ENCODE results near the gene MAPK11.

- TF ChIP-seq CSDC2 (CRISPR knock-in tag; IDR thresholded peaks at IDR 0.05) (no peak), RARB (CRISPR knock-in tag; IDR thresholded peaks at IDR 0.05) (no peak), PATZ1 (CRISPR knock-in tag; IDR thresholded peaks at IDR 0.05; ENCODE audit: borderline replicate concordance) (no peak), TOX (CRISPR knock-in tag; IDR thresholded peaks at IDR 0.05; ENCODE audit: borderline replicate concordance) (no peak), ZFP30 (CRISPR knock-in tag; IDR thresholded peaks at IDR 0.05) (no peak), ZC3H10 (CRISPR knock-in tag; IDR thresholded peaks at IDR 0.05) (no peak), PPARA (CRISPR knock-in tag; IDR thresholded peaks at IDR 0.05; ENCODE audit: borderline replicate concordance) (no peak), ARNTL (CRISPR knock-in tag; IDR thresholded peaks at IDR 0.05; ENCODE audit: borderline replicate concordance, low read depth) (no peak), CREB5 (CRISPR knock-in tag; IDR thresholded peaks at IDR 0.05; ENCODE audit: low read depth) (no peak), ESRRG (CRISPR knock-in tag; IDR thresholded peaks at IDR 0.05) (no peak)
- TF ChIP-seq, protein P1, sequence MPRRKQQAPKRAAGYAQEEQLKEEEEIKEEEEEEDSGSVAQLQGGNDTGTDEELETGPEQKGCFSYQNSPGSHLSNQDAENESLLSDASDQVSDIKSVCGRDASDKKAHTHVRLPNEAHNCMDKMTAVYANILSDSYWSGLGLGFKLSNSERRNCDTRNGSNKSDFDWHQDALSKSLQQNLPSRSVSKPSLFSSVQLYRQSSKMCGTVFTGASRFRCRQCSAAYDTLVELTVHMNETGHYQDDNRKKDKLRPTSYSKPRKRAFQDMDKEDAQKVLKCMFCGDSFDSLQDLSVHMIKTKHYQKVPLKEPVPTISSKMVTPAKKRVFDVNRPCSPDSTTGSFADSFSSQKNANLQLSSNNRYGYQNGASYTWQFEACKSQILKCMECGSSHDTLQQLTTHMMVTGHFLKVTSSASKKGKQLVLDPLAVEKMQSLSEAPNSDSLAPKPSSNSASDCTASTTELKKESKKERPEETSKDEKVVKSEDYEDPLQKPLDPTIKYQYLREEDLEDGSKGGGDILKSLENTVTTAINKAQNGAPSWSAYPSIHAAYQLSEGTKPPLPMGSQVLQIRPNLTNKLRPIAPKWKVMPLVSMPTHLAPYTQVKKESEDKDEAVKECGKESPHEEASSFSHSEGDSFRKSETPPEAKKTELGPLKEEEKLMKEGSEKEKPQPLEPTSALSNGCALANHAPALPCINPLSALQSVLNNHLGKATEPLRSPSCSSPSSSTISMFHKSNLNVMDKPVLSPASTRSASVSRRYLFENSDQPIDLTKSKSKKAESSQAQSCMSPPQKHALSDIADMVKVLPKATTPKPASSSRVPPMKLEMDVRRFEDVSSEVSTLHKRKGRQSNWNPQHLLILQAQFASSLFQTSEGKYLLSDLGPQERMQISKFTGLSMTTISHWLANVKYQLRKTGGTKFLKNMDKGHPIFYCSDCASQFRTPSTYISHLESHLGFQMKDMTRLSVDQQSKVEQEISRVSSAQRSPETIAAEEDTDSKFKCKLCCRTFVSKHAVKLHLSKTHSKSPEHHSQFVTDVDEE (CRISPR knock-in tag; IDR thresholded peaks at IDR 0.05), result no peak
These were observed 52.5 kb downstream of the MAPK11 start for GRCh38 chr22:50217543-50218152.

All from SK-N-SH treated with all-trans-retinoic acid at 6 μM for 48 hours (cell line).